Measurements from ENCODE around the gene GDF15.

GRCh38 chr19:18428787-18429674 is 43.1 kb downstream of the GDF15 start:
- TF ChIP-seq POLR2A (IDR thresholded peaks at IDR 0.05; ENCODE audit: low read length), result no peak
- TF ChIP-seq GATA1 (IDR thresholded peaks at IDR 0.05; ENCODE audit: low read depth, low read length), result no peak

Data from erythroblast (primary cell).